C4-2B (cell line): Measurements from ENCODE around the gene TMEM179.

Experiments used
- H3K27ac ChIP-seq: fragments of 450-650 bp; 2 replicates; pipeline ENCODE4 v1.5.1; 2017
- ZFX ChIP-seq: fragments of 450-650 bp; IDR thresholded peaks from 2 replicates; pipeline ENCODE4 v1.6.1; 2017
- TF ChIP-seq, protein P1 (sequence below): fragments of 450-650 bp; conservative IDR thresholded peaks from 2 replicates; pipeline ENCODE4 v1.5.1; 2017; ENCODE audit warnings: mild to moderate bottlenecking

The TMEM179 gene

GRCh38 chr14:104596927-104597351 is 7.6 kb downstream of the TMEM179 start:
- H3K27ac ChIP-seq = no peak overlapping the region
- TF ChIP-seq ZFX = no peak
- TF ChIP-seq, protein P1, sequence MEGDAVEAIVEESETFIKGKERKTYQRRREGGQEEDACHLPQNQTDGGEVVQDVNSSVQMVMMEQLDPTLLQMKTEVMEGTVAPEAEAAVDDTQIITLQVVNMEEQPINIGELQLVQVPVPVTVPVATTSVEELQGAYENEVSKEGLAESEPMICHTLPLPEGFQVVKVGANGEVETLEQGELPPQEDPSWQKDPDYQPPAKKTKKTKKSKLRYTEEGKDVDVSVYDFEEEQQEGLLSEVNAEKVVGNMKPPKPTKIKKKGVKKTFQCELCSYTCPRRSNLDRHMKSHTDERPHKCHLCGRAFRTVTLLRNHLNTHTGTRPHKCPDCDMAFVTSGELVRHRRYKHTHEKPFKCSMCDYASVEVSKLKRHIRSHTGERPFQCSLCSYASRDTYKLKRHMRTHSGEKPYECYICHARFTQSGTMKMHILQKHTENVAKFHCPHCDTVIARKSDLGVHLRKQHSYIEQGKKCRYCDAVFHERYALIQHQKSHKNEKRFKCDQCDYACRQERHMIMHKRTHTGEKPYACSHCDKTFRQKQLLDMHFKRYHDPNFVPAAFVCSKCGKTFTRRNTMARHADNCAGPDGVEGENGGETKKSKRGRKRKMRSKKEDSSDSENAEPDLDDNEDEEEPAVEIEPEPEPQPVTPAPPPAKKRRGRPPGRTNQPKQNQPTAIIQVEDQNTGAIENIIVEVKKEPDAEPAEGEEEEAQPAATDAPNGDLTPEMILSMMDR = no peak

DNA sequence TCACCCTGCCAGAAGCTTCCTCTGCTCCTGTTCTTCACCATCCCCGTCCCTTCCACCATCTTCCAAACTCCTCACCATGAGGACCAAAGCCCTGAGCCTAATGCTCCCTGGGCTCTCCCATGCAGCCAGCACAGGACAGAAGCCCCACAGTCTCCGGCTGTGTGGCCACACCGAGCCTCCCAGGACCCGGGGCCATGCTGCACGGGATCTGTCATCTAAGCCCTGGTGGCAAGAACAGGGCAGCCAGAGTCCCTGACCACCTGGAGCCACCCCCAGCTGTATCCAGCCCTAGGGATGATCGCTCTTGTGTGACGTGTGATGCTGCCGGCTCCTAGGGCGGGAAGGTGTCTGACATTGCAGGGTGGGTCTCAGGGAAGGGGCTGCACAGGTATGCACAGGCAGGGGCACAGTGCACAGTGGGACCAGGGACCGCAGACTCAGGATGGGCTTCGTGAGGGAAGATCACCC is 8.1 kb downstream of the TMEM179 start:
- no peak overlapping the region for H3K27ac ChIP-seq
- TF ChIP-seq, protein P1 = no peak
- no peak for TF ChIP-seq ZFX

- no peak overlapping the region for H3K27ac ChIP-seq
- no peak for TF ChIP-seq ZFX
- TF ChIP-seq, protein P1 = no peak
Measured at GRCh38 chr14:104595911-104596450, 8.6 kb downstream of the TMEM179 start.

DNA sequence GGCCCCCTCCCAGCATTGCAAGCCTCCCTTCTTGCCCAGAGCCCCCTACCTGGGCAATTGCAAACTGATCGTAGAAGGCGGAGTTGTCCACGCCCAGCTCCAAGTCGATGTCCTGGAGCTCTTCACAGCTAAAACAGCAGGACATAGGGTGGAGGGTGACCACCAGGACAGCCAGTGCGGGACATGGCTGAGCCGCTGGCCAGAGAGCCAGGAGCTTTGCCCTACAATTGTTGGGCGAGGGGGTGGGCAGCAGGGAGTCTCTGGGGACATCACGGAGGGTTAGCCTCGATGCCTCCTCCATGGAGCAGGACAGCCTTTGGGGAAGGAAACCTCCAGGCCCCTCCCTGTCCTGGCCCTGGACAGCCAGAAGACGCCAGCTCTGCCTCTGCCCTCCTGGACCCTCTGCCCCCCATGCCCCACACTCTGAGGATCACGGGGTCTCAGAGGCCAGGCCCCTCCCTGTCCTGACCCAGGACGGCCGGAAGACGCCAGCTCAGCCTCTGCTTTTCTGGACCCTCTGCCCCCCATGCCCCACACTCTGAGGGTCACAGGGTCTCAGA is 9.4 kb downstream of the TMEM179 start:
- H3K27ac ChIP-seq = no peak overlapping the region
- TF ChIP-seq, protein P1 = no peak
- TF ChIP-seq ZFX = no peak

- TF ChIP-seq, protein P1 = no peak
- no peak for TF ChIP-seq ZFX
- no peak overlapping the region for H3K27ac ChIP-seq
Measured at GRCh38 chr14:104594310-104595046, 10.1 kb downstream of the TMEM179 start.

DNA sequence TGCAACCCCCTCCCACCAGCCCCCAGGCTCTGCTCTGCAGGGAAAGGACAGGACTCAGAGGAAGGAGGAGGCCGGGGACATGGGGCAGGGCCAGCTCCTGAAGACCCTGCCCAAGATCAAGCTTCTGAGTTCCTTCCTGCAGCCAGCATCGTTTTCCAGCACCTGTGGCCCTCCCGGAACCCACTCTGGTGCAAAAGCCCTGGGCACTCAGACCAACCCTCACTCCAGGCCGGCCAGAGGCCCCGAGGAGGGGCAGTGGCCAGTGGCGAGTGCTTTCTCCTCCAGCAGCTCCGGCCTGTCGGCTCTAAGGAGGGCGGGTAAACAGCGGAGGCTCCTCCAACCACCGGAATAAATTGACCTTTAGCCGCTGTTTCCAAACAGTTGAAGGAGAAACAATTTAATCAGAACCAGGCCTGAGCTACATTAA is 10.8 kb downstream of the TMEM179 start:
- TF ChIP-seq, protein P1 = no peak

DNA sequence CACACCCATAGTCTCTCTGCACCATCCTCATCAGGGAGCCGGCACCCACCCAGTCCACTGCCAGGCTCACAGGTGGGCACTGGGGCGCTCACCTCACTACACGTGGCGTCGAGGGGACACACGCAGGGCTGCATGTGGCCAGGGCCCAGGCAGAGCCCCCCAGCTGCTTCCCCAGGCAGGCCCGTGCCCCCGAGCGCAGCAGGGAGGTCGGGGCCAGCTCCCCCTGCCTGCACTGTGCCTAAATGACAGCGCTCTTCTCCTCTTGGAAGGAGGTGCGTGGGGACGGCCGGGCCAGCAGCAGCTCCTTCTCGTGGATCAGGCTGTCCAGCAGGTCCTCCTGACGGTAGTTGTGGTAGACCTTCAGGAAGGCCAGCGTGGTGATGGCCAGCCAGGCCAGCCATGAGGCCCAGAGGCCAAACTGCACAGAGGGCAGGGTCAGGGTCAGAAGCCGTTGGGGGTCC is 11.3 kb downstream of the TMEM179 start:
- H3K27ac ChIP-seq = no peak overlapping the region
- TF ChIP-seq ZFX = no peak
- TF ChIP-seq, protein P1 = no peak

More for the DNA sequence above, 10.8 kb downstream of the TMEM179 start:
- no peak overlapping the region for H3K27ac ChIP-seq
